HG02938 (cell line): ENCODE measurements around the gene RTKN.

ENCODE experiments used
- ATAC-seq: cut with Tn5 transposase; IDR thresholded peaks from one replicate; pipeline ENCODE4 v1.9.1; 2021; ENCODE audit warnings: mild to moderate bottlenecking, moderate library complexity; ENCODE audit not compliant: unreplicated experiment

RTKN gene

GRCh38 chr2:74381751-74382150 is 60.0 kb downstream of the RTKN start:
- no peak for ATAC-seq

GRCh38 chr2:74379851-74380789 is 61.6 kb downstream of the RTKN start, which contains the start of gene DCTN1:
DCTN1 (minus strand) TSS chr2:74380311; CDS start chr2:74380037, 274 bp downstream.
- ATAC-seq: no peak

- ATAC-seq: no peak
Measured at GRCh38 chr2:74378007-74378406, 63.7 kb downstream of the RTKN start.

GRCh38 chr2:74375838-74376237 is 65.9 kb downstream of the RTKN start:
- no peak for ATAC-seq
